ENCODE results near the gene CSDE1.

- TF ChIP-seq CTCF (IDR thresholded peaks at IDR 0.05; ENCODE audit: low read depth, low read length) (no peak), POLR2A (IDR thresholded peaks at IDR 0.05; ENCODE audit: extremely low read depth, insufficient read length) (no peak), MAX (IDR thresholded peaks at IDR 0.05; ENCODE audit: low read depth, low read length) (no peak), MYC (IDR thresholded peaks at IDR 0.05; ENCODE audit: low read depth, low read length) (no peak)
Measured at GRCh38 chr1:114700036-114700600, 57.7 kb downstream of the CSDE1 start.

All from NB4 (cell line).